NCI-H446 (cell line): ENCODE data around the gene LSM2.

Experiments used
- DNase-seq, 2 experiments: peaks; one replicate each; lab custom pipeline; 2025; lab: John Stamatoyannopoulos, UW

LSM2 gene

GRCh38 chr6:31750411-31751022 lies 56.2 kb downstream of the LSM2 start:
- DNase-seq: no peak

- DNase-seq: no peak
Measured at GRCh38 chr6:31749301-31750036, 57.3 kb downstream of the LSM2 start.
